ENCODE results near the gene SAT1. TPM values are rescaled to one million over a fixed set of nuclear protein-coding genes. Genes with fewer than 3 reads are reported as not detected.

Gene SAT1
- total and polyA plus RNA-seq, 2 donors (not counting 1 experiment from before 2014, with no cell fraction given), result 118 to 148 TPM

DNA sequence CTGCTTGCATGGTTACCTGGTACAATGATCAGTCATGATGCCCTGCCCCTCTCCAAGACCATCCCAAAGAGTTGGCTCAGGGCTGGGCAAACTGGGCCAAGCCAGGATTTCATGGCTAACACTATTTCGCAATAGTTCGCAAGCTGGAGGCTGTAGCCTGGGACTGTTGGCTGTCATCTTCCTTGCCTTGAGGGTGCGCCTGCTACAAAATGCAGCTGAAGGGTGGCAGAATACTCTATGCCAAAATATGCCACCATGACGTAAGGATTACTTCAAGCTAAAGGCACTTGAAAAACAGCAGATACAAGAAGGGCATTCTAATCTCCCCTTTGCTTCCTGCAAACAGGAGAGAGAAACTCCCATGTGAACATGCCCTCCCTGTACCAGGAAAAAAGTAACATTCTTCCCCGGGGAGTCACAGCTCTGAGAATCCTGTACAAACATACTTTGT, 21.0 kb downstream of the SAT1 start:
- DNase-seq (ENCODE audit: low read depth in 2 of 2), result peak; percentile 76 to 81
- no peaks in the 10 kb centered on the region for H3K36me3 ChIP-seq (ENCODE audit: control insufficient read depth, insufficient read depth, low read length)
- no peaks in the 10 kb centered on the region for H3K9me3 ChIP-seq (ENCODE audit: control insufficient read depth, insufficient read depth, low read depth, low read length)
- no peak overlapping the region for H3K4me3 ChIP-seq (replicated peaks in 1 of 4; ENCODE audit: control extremely low read depth in 1 of 4, insufficient read depth in 1 of 4, low read depth in 3 of 4, low read length in 4 of 4)
- H3K27ac ChIP-seq (ENCODE audit: insufficient read depth, low read length), result no peak overlapping the region
- no peaks in the 10 kb centered on the region for H3K79me2 ChIP-seq (ENCODE audit: control insufficient read depth, insufficient read depth, low read length)
- no peak overlapping the region for H3K4me2 ChIP-seq (ENCODE audit: extremely low read depth, insufficient read depth, low read length)
- no peaks in the 10 kb centered on the region for H3K27me3 ChIP-seq (ENCODE audit: control insufficient read depth, insufficient read depth, low read length)
- TF ChIP-seq, protein P1, sequence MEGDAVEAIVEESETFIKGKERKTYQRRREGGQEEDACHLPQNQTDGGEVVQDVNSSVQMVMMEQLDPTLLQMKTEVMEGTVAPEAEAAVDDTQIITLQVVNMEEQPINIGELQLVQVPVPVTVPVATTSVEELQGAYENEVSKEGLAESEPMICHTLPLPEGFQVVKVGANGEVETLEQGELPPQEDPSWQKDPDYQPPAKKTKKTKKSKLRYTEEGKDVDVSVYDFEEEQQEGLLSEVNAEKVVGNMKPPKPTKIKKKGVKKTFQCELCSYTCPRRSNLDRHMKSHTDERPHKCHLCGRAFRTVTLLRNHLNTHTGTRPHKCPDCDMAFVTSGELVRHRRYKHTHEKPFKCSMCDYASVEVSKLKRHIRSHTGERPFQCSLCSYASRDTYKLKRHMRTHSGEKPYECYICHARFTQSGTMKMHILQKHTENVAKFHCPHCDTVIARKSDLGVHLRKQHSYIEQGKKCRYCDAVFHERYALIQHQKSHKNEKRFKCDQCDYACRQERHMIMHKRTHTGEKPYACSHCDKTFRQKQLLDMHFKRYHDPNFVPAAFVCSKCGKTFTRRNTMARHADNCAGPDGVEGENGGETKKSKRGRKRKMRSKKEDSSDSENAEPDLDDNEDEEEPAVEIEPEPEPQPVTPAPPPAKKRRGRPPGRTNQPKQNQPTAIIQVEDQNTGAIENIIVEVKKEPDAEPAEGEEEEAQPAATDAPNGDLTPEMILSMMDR (conservative IDR thresholded peaks at IDR 0.05 in 1 of 2, IDR thresholded peaks at IDR 0.05 in 1 of 2; ENCODE audit: low read depth in 1 of 2, low read length in 2 of 2), result no peak
- TF ChIP-seq EZH2 (IDR thresholded peaks at IDR 0.05; ENCODE audit: low read length, missing control alignments), result no peak
- no peak overlapping the region for H2AFZ ChIP-seq (ENCODE audit: low read length)
- no peak overlapping the region for H3K9ac ChIP-seq (ENCODE audit: insufficient read depth, low read length)
- no peaks in the 10 kb centered on the region for H4K20me1 ChIP-seq (ENCODE audit: control insufficient read depth, extremely low read depth, insufficient read depth, low read length)
- H3K4me1 ChIP-seq (ENCODE audit: control insufficient read depth, extremely low read depth, insufficient read depth, low read length), result no peaks in the 10 kb centered on the region

DNA sequence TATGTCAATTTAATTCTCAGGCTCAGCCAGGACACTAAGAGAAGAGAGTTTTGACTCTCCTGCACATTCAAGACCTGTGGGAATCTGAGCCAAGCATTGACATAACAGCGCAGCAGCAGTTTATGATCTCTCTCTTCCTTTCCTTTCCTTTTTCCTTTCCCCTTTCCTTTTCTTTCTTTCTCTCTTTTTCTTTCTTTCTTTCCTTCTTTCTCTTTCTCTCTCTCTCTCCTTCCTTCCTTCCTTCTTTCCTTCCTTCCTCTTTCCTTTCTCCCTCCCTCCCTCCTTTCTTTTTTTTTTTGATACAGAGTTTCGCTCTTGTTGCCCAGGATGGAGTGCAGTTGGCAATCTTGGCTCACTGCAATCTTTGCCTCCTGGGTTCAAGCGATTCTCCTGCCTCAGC, 21.6 kb downstream of the SAT1 start:
- H3K4me1 ChIP-seq (ENCODE audit: control insufficient read depth, extremely low read depth, insufficient read depth, low read length), result no peaks in the 10 kb centered on the region
- H3K4me2 ChIP-seq (ENCODE audit: extremely low read depth, insufficient read depth, low read length), result no peak overlapping the region
- no peak overlapping the region for H3K4me3 ChIP-seq (replicated peaks in 1 of 4; ENCODE audit: control extremely low read depth in 1 of 4, insufficient read depth in 1 of 4, low read depth in 3 of 4, low read length in 4 of 4)
- no peak overlapping the region for H3K9ac ChIP-seq (ENCODE audit: insufficient read depth, low read length)
- no peaks in the 10 kb centered on the region for H3K79me2 ChIP-seq (ENCODE audit: control insufficient read depth, insufficient read depth, low read length)
- no peak overlapping the region for H2AFZ ChIP-seq (ENCODE audit: low read length)
- no peak for DNase-seq (ENCODE audit: low read depth in 2 of 2)
- H4K20me1 ChIP-seq (ENCODE audit: control insufficient read depth, extremely low read depth, insufficient read depth, low read length), result no peaks in the 10 kb centered on the region
- no peaks in the 10 kb centered on the region for H3K9me3 ChIP-seq (ENCODE audit: control insufficient read depth, insufficient read depth, low read depth, low read length)
- H3K36me3 ChIP-seq (ENCODE audit: control insufficient read depth, insufficient read depth, low read length), result no peaks in the 10 kb centered on the region
- TF ChIP-seq EZH2 (IDR thresholded peaks at IDR 0.05; ENCODE audit: low read length, missing control alignments), result no peak
- TF ChIP-seq, protein P1 (conservative IDR thresholded peaks at IDR 0.05 in 1 of 2, IDR thresholded peaks at IDR 0.05 in 1 of 2; ENCODE audit: low read depth in 1 of 2, low read length in 2 of 2), result no peak
- H3K27ac ChIP-seq (ENCODE audit: insufficient read depth, low read length), result no peak overlapping the region
- no peaks in the 10 kb centered on the region for H3K27me3 ChIP-seq (ENCODE audit: control insufficient read depth, insufficient read depth, low read length)

DNA sequence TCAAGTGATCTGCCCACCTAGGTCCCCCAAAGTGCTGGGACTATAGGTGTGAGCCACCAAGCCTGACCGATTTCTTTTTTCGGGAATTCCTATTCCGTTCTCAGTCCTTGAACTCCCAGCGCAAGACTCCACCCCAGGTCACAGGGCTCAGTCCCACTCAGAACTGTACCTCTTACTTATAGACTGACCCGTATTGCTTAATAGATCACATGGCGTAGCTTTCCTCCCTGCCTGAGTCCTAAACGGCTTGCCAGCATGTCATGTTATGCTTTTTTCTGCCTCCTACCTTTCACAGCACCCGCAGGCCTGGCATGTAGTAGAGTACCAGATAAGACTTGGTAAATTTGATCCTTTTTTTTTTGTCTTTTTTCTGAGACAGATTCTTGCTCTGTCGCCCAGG, 22.4 kb downstream of the SAT1 start:
- Histone ChIP-seq H3K9ac (ENCODE audit: insufficient read depth, low read length) (no peak overlapping the region), H3K4me3 (replicated peaks in 1 of 4; ENCODE audit: control extremely low read depth in 1 of 4, insufficient read depth in 1 of 4, low read depth in 3 of 4, low read length in 4 of 4) (no peak overlapping the region), H2AFZ (ENCODE audit: low read length) (no peak overlapping the region), H3K4me2 (ENCODE audit: extremely low read depth, insufficient read depth, low read length) (no peak overlapping the region), H3K27ac (ENCODE audit: insufficient read depth, low read length) (no peak overlapping the region), H3K79me2 (ENCODE audit: control insufficient read depth, insufficient read depth, low read length) (no peaks in the 10 kb centered on the region), H3K4me1 (ENCODE audit: control insufficient read depth, extremely low read depth, insufficient read depth, low read length) (no peaks in the 10 kb centered on the region), H4K20me1 (ENCODE audit: control insufficient read depth, extremely low read depth, insufficient read depth, low read length) (no peaks in the 10 kb centered on the region), H3K36me3 (ENCODE audit: control insufficient read depth, insufficient read depth, low read length) (no peaks in the 10 kb centered on the region), H3K9me3 (ENCODE audit: control insufficient read depth, insufficient read depth, low read depth, low read length) (no peaks in the 10 kb centered on the region), H3K27me3 (ENCODE audit: control insufficient read depth, insufficient read depth, low read length) (no peaks in the 10 kb centered on the region)
- TF ChIP-seq, protein P1 (conservative IDR thresholded peaks at IDR 0.05 in 1 of 2, IDR thresholded peaks at IDR 0.05 in 1 of 2; ENCODE audit: low read depth in 1 of 2, low read length in 2 of 2), result no peak
- TF ChIP-seq EZH2 (IDR thresholded peaks at IDR 0.05; ENCODE audit: low read length, missing control alignments), result no peak
- DNase-seq (ENCODE audit: low read depth in 2 of 2), result no peak

Data from fibroblast of lung (primary cell).